Panc1 (cell line): ENCODE measurements around the gene IL17D. TPM values are rescaled to one million over a fixed set of nuclear protein-coding genes. Genes with fewer than 3 reads are reported as not detected.

Source experiments
- ATAC-seq: fragments of 200-7000 bp; cut with Tn5 transposase; 2 replicates; pipeline ENCODE4 v1.9.1; 2020; ENCODE audit warnings: mild to moderate bottlenecking, moderate library complexity
- BruUV-seq: library from RNA; stranded (reverse); fragments of 400-500 nt; replicated peaks from 2 replicates; lab custom pipeline; 2021; lab: Mats Ljungman, UMichigan
- CTCF ChIA-PET: fragments of 300-600 bp; sonication (Branson Sonifier 250); formaldehyde crosslinking; loops from one replicate; lab custom pipeline; 2022; ENCODE audit warnings: antibody characterized with exemption; lab: Charles Lee
- POLR2A ChIA-PET: fragments of 300-600 bp; sonication (Branson Sonifier 250); formaldehyde crosslinking; loops from one replicate; lab custom pipeline; 2022; ENCODE audit warnings: antibody characterized with exemption; lab: Charles Lee
- DNase-seq: peaks from one replicate; pipeline ENCODE4 v3.0.0-alpha.2; 2010; ENCODE audit warnings: low read depth, low spot score
- H3K27ac ChIP-seq: 2 replicates; pipeline ENCODE4 v1.5.1; 2011; ENCODE audit warnings: mild to moderate bottlenecking, low read length, inconsistent platforms
- H3K27me3 ChIP-seq: fragments of 200-500 bp; sonication (Bioruptor generic); 2 replicates; pipeline ENCODE4 v1.6.0; 2014; ENCODE audit warnings: low read length, inconsistent platforms; ENCODE audit not compliant: control insufficient read depth, insufficient read depth
- H3K36me3 ChIP-seq: fragments of 200-500 bp; sonication (Bioruptor generic); 2 replicates; pipeline ENCODE4 v1.5.1; 2014; ENCODE audit warnings: inconsistent platforms, mild to moderate bottlenecking, low read length, moderate library complexity; ENCODE audit not compliant: control insufficient read depth, insufficient read depth
- H3K4me1 ChIP-seq: 2 replicates; pipeline ENCODE4 v1.5.1; 2011; ENCODE audit warnings: inconsistent platforms, mild to moderate bottlenecking, low read length, moderate library complexity; ENCODE audit not compliant: control insufficient read depth, insufficient read depth
- H3K4me3 ChIP-seq, 2 experiments: 2 replicates each; pipeline ENCODE4 v1.5.1; 2011 to 2012; ENCODE audit warnings: low read depth in 2 of 2, low read length in 2 of 2, mild to moderate bottlenecking in 2 of 2, inconsistent platforms in 1 of 2, moderate library complexity in 1 of 2
- H3K9me3 ChIP-seq: fragments of 200-500 bp; sonication (Bioruptor generic); 2 replicates; pipeline ENCODE4 v1.5.1; 2014; ENCODE audit warnings: low read depth, mild to moderate bottlenecking, inconsistent platforms, low read length, moderate library complexity; ENCODE audit not compliant: control insufficient read depth, insufficient read depth
- CTCF ChIP-seq: fragments of 450-650 bp; IDR thresholded peaks from 2 replicates; pipeline ENCODE4 v1.5.1; 2017; ENCODE audit warnings: mild to moderate bottlenecking
- POLR2AphosphoS5 ChIP-seq: IDR thresholded peaks from 2 replicates; pipeline ENCODE4 v1.6.1; 2012; ENCODE audit warnings: mild to moderate bottlenecking, low read depth, low read length, moderate library complexity
- REST ChIP-seq, 2 experiments: IDR thresholded peaks; 2 replicates each; pipeline ENCODE4 v1.6.1; 2011 to 2012; ENCODE audit warnings: low read depth in 2 of 2, control low read depth in 1 of 2, low read length in 1 of 2, mild to moderate bottlenecking in 1 of 2, moderate library complexity in 1 of 2; ENCODE audit not compliant: insufficient read depth in 1 of 2
- SIN3A ChIP-seq: IDR thresholded peaks from 2 replicates; pipeline ENCODE4 v1.6.1; 2012; ENCODE audit warnings: low read depth, mild to moderate bottlenecking, low read length, moderate library complexity, borderline replicate concordance; ENCODE audit not compliant: insufficient read depth
- TCF7L2 ChIP-seq: IDR thresholded peaks from 2 replicates; pipeline ENCODE4 v1.6.1; 2011; ENCODE audit warnings: mild to moderate bottlenecking, low read depth, low read length, inconsistent platforms
- in situ Hi-C: cut with HindIII; loops from 2 replicates; pipeline ENCODE4 v1.10.0; 2016; ENCODE audit warnings: low sequenced_read_pairs, low pct_unique_long_range_greater_than_20kb
- intact Hi-C: fragments of 100-400 bp; cut with micrococcal nuclease; formaldehyde crosslinking; loops from one replicate; pipeline ENCODE4 v1.10.0; 2022; ENCODE audit not compliant: unreplicated experiment
- total RNA-seq: library from RNA; stranded (reverse); gene quantifications from one replicate; pipeline ENCODE4 v1.2.1, GENCODE V29; 2021; ENCODE audit not compliant: unreplicated experiment

The IL17D gene
- total RNA-seq, 1 experiment from 2014 or later = 0.46 TPM

- ATAC-seq = no peak
- Histone ChIP-seq H3K36me3 (no peaks in the 10 kb centered on the region), H3K4me1 (no peaks in the 10 kb centered on the region), H3K27ac (no peak overlapping the region), H3K27me3 (no peaks in the 10 kb centered on the region), H3K4me3 (no peak overlapping the region), H3K9me3 (no peaks in the 10 kb centered on the region; the same call in 1 of the 2 replicates)
- no peak for TF ChIP-seq REST (IDR thresholded peaks at IDR 0.05; ENCODE audit: insufficient read depth in 1 of 2, low read depth in 2 of 2, low read length in 1 of 2)
- no peak for TF ChIP-seq TCF7L2
- no peak for TF ChIP-seq SIN3A
- TF ChIP-seq POLR2AphosphoS5 = no peak
- no peak for TF ChIP-seq CTCF
- no peak for DNase-seq
- in situ Hi-C loops = no loop called here
- BruUV-seq = no TSS peak
- intact Hi-C loops = no loop called here
- POLR2A ChIA-PET = no interaction called here
- CTCF ChIA-PET = no interaction called here
Observed at GRCh38 chr13:20754009-20754408, 50.5 kb downstream of the IL17D start.

- in situ Hi-C loops = no loop called here
Observed at GRCh38 chr13:20760872-20761271, 57.4 kb downstream of the IL17D start.

More at GRCh38 chr13:20760872-20761271, 57.4 kb downstream of the IL17D start:
- Histone ChIP-seq H3K27ac (no peak overlapping the region), H3K27me3 (no peaks in the 10 kb centered on the region), H3K36me3 (no peaks in the 10 kb centered on the region), H3K9me3 (no peaks in the 10 kb centered on the region), H3K4me3 (no peak overlapping the region), H3K4me1 (no peaks in the 10 kb centered on the region)
- intact Hi-C loops = no loop called here
- CTCF ChIA-PET = no interaction called here
- ATAC-seq = no peak
- no TSS peak for BruUV-seq
- POLR2A ChIA-PET = no interaction called here
- no peak for DNase-seq
- TF ChIP-seq SIN3A (no peak), POLR2AphosphoS5 (no peak), REST (IDR thresholded peaks at IDR 0.05; ENCODE audit: insufficient read depth in 1 of 2, low read depth in 2 of 2, low read length in 1 of 2) (no peak), TCF7L2 (no peak), CTCF (no peak)
